GM08714 (cell line): Measurements from ENCODE around the gene EFNA5.

ENCODE experiments used
- H3K4me3 ChIP-seq: fragments of 200-500 bp; sonication (Bioruptor generic); 2 replicates; pipeline ENCODE4 v1.5.1; 2014; ENCODE audit warnings: mild to moderate bottlenecking, low read length, inconsistent platforms
- ZNF274 ChIP-seq: IDR thresholded peaks from 2 replicates; pipeline ENCODE4 v1.6.1; 2012; ENCODE audit warnings: mild to moderate bottlenecking, low read depth, low read length

Gene EFNA5

GRCh38 chr5:107570805-107571531, 99.8 kb downstream of the EFNA5 start:
- no peak for TF ChIP-seq ZNF274
- H3K4me3 ChIP-seq: peak overlapping the region; percentile 66; the same call in 1 of the 2 replicates

- TF ChIP-seq ZNF274: no peak
- H3K4me3 ChIP-seq: peak overlapping the region; percentile 43; the same call in 1 of the 2 replicates
These were observed 100.6 kb downstream of the EFNA5 start for GRCh38 chr5:107570181-107570580.

GRCh38 chr5:107567901-107568671, 102.7 kb downstream of the EFNA5 start:
- no peak for TF ChIP-seq ZNF274
- no peak overlapping the region for H3K4me3 ChIP-seq

- no peak for TF ChIP-seq ZNF274
- H3K4me3 ChIP-seq: no peak overlapping the region
These were observed 103.8 kb downstream of the EFNA5 start for GRCh38 chr5:107566986-107567385.

- TF ChIP-seq ZNF274: no peak
- H3K4me3 ChIP-seq: no peak overlapping the region
These were observed 104.7 kb downstream of the EFNA5 start for GRCh38 chr5:107565791-107566767.

GRCh38 chr5:107564931-107565372, 105.8 kb downstream of the EFNA5 start:
- no peak overlapping the region for H3K4me3 ChIP-seq
- TF ChIP-seq ZNF274: no peak

- H3K4me3 ChIP-seq: no peak overlapping the region
- TF ChIP-seq ZNF274: no peak
These were observed 106.7 kb downstream of the EFNA5 start for GRCh38 chr5:107563959-107564544.

- TF ChIP-seq ZNF274: no peak
- no peak overlapping the region for H3K4me3 ChIP-seq
These were observed 110.4 kb downstream of the EFNA5 start for GRCh38 chr5:107560377-107560776.

- no peak for TF ChIP-seq ZNF274
- H3K4me3 ChIP-seq: no peak overlapping the region
These were observed 111.8 kb downstream of the EFNA5 start for GRCh38 chr5:107558823-107559375.

GRCh38 chr5:107557051-107557658, 113.6 kb downstream of the EFNA5 start:
- H3K4me3 ChIP-seq: no peak overlapping the region
- no peak for TF ChIP-seq ZNF274

GRCh38 chr5:107556575-107556974, 114.2 kb downstream of the EFNA5 start:
- TF ChIP-seq ZNF274: no peak
- H3K4me3 ChIP-seq: no peak overlapping the region

GRCh38 chr5:107555425-107556090, 115.2 kb downstream of the EFNA5 start:
- H3K4me3 ChIP-seq: no peak overlapping the region
- TF ChIP-seq ZNF274: no peak
